Aorta (tissue), 5 donors: Measurements from ENCODE around the gene PRAMEF20. TPM values are rescaled to one million over a fixed set of nuclear protein-coding genes. Genes with fewer than 3 reads are reported as not detected.

Experiments used
- ATAC-seq: fragments of 200-7000 bp; cut with Tn5 transposase; one replicate; pipeline ENCODE4 v1.9.1; 2022; ENCODE audit warnings: moderate library complexity; ENCODE audit not compliant: low FRiP score
- DNase-seq, 2 donors: peaks; one replicate each; pipeline ENCODE4 v3.0.0-alpha.2; 2020
- H3K27ac ChIP-seq, 2 donors: one replicate each; pipeline ENCODE4 v1.5.1; 2013; ENCODE audit warnings: low read length in 2 of 2, mild to moderate bottlenecking in 2 of 2, moderate library complexity in 2 of 2, control low read depth in 1 of 2, inconsistent platforms in 1 of 2, low read depth in 1 of 2
- H3K27me3 ChIP-seq, 2 donors: one replicate each; pipeline ENCODE4 v1.6.1; 2013; ENCODE audit warnings: control low read depth in 1 of 2, low read length in 1 of 2, mild to moderate bottlenecking in 1 of 2, moderate library complexity in 1 of 2; ENCODE audit not compliant: insufficient read depth in 2 of 2, control insufficient read depth in 1 of 2
- H3K36me3 ChIP-seq, 2 donors: one replicate each; pipeline ENCODE4 v1.6.1; 2013; ENCODE audit warnings: control low read depth in 1 of 2, low read length in 1 of 2, mild to moderate bottlenecking in 1 of 2; ENCODE audit not compliant: insufficient read depth in 2 of 2, control insufficient read depth in 1 of 2
- H3K4me1 ChIP-seq, 2 donors: one replicate each; pipeline ENCODE4 v1.6.1; 2013; ENCODE audit warnings: low read length in 2 of 2, control low read depth in 1 of 2, mild to moderate bottlenecking in 1 of 2, moderate library complexity in 1 of 2; ENCODE audit not compliant: insufficient read depth in 2 of 2, control insufficient read depth in 1 of 2
- H3K4me3 ChIP-seq, 2 donors: one replicate each; pipeline ENCODE4 v1.5.1; 2013; ENCODE audit warnings: low read length in 2 of 2, control low read depth in 1 of 2, mild to moderate bottlenecking in 1 of 2
- H3K9me3 ChIP-seq: one replicate; pipeline ENCODE4 v1.6.1; 2013; ENCODE audit warnings: mild to moderate bottlenecking, low read length; ENCODE audit not compliant: control insufficient read depth
- WGBS, 2 donors: extraction: QIAGEN DNeasy Blood & Tissue Kit; methylation state at CpG; one replicate each; pipeline ENCODE4 v1.1.7; 2013; 5-methylcytosine and 5-hydroxymethylcytosine counted together
- intact Hi-C, 2 donors: fragments of 100-400 bp; cut with DNase I; formaldehyde crosslinking; loops; one replicate each; pipeline versions ENCODE4 v1.14.2 to v1.15.0; 2022
- polyA plus RNA-seq, 2 donors: library from polyadenylated mRNA; stranded (reverse); fragments of 200-250 nt; gene quantifications; one replicate each; pipeline ENCODE4 v1.2.3, GENCODE V29; 2013
- total RNA-seq, 2 donors: library from RNA; stranded (reverse); fragmentation: NEBNext Ultra II Directional; extraction: Animal tissue kit (Norgen Biotek cat#: 25700); gene quantifications; one replicate each; pipeline ENCODE4 v1.2.1, GENCODE V29; 2021
- donor health status: healthy with polysubstance abuse.
- donor health status: Bipolar disorder and iron deficiency.
- donor health status: DM: no; HTN: no; CAD: no.
- donor health status: DM: no; HTN: no; CAD: no.
- donor health status: DM: yes; HTN: yes; CAD: no.

PRAMEF20 gene
- total and polyA plus RNA-seq, 4 donors: not detected

DNA sequence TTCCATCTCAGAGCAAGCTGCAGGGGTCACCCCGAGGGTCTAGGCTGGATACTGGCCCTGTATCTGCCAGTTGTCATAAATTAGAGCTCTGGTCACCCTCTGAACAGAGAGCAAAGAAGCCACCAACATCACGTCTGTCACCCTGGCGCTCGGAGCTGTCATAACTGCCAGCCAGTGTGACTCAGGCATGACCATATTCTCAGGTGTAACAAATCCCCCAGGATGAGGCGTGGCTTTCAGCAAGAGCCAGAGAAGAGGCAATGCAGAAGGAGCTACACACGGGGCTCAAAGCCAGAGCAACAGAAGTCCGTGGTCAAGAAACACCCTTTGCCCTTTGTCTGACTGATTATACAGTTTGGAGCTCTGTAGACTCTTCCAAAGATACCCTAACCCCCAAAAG lies 40.0 kb downstream of the PRAMEF20 start:
- WGBS, 2 donors: 73 to 76% methylated on average over 7 of the region's 7 CpGs
- Histone ChIP-seq H3K9me3 (peaks cover 2% of the 10 kb centered on the region), H3K27ac (no peak overlapping the region), H3K4me3 (no peak overlapping the region), H3K4me1 (no peaks in the 10 kb centered on the region), H3K27me3 (no peaks in the 10 kb centered on the region), H3K36me3 (no peaks in the 10 kb centered on the region)
- intact Hi-C loops: no loop called here
- no peak for DNase-seq
- ATAC-seq: no peak

DNA sequence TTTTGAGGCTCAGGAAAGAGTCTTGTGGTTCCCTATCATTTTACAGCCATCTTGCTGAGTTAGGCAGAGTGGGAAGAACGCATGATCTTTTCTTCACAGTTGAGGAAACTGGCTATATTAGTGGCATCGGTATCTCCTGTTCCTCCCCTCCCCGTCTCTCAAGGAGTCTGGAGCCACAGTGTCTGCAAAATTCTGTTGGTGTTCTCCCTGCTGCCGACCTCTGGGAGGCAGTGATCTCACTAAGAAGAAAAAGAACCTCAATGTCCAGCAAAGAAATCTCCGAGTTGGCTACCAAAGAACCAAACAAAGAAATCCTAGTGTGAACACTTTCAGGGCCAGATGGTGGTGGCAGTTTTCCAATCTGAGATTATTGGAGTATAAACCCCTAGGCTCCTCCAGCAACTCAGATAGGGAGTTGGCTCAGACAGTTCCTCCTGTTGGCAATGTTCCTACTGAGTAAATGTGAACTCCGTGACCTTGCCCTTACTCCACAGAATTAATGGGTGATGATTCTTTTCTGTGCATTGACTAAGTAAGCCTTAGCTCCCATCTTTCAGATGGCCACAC lies 41.2 kb downstream of the PRAMEF20 start:
- Histone ChIP-seq H3K27ac (no peak overlapping the region), H3K36me3 (no peaks in the 10 kb centered on the region), H3K9me3 (peaks cover 2% of the 10 kb centered on the region), H3K27me3 (no peaks in the 10 kb centered on the region), H3K4me1 (no peaks in the 10 kb centered on the region), H3K4me3 (no peak overlapping the region)
- DNase-seq (no peak), ATAC-seq (no peak)
- intact Hi-C loops: no loop called here
- 53 to 54% methylated on average over 6 of the region's 6 CpGs for WGBS, 2 donors

DNA sequence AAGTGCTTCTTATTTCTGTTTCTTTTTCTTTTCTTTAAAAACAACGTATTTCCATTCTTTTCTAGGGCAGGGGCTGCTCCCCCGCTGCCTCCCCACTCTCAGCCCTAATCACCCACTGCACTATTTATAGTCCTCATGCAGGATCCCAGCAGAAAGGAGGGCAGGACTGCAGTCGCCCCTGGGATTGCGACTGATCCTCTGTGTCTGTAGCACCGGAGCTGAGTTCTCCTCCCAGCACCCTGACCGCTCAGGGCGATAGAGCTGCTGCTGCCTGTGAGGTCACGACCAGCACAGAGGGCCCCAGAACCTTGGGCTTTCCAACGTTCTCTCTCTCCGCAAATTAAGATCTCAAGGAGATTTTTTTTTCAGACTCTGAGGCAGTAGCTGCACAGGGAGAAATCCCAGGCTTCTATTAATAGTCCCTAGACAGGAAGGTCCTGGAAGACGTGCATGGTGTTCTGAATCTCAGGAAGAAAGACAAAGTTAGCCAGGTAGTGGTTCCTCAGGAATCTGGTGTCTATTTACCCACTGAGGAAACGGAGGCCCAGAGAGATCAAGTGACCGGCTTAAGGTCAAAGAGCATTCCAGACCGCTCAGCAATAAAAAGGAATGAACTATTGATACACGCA lies 46.8 kb downstream of the PRAMEF20 start:
- no peak for ATAC-seq

DNA sequence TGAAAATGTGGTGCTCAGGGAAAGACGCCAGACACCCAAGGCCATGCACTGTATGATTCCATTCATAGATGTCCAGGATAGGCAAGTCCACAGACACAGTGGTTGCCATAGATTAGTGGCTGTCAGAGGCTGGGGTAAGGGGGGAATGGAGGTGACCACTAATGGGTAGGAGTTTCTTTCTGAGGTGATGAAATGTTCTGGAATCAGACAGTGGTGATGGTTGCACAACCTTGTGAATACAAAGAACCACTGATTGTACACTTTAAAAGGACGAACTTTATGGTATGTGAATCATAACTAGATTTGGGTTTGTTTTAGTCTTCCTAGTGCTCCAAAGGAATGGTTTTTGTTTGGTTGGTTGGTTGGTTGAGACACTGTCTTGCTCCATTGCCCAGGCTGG lies 51.7 kb downstream of the PRAMEF20 start:
- 79 to 93% methylated on average over 2 of the region's 2 CpGs for WGBS, 2 donors
- Histone ChIP-seq H3K4me1 (no peaks in the 10 kb centered on the region), H3K36me3 (no peaks in the 10 kb centered on the region), H3K27me3 (no peaks in the 10 kb centered on the region), H3K9me3 (no peaks in the 10 kb centered on the region), H3K4me3 (no peak overlapping the region), H3K27ac (no peak overlapping the region)
- ATAC-seq (no peak), DNase-seq (no peak)
- intact Hi-C loops: no loop called here

More for the DNA sequence above, 46.8 kb downstream of the PRAMEF20 start:
- H3K36me3 ChIP-seq: no peaks in the 10 kb centered on the region
- no peaks in the 10 kb centered on the region for H3K27me3 ChIP-seq
- no peak overlapping the region for H3K27ac ChIP-seq
- no peak for DNase-seq
- no peaks in the 10 kb centered on the region for H3K4me1 ChIP-seq
- no peak overlapping the region for H3K4me3 ChIP-seq
- intact Hi-C loops: no loop called here
- WGBS, 2 donors: 30 to 36% methylated on average over 15 of the region's 15 CpGs
- H3K9me3 ChIP-seq: peaks cover 2% of the 10 kb centered on the region

DNA sequence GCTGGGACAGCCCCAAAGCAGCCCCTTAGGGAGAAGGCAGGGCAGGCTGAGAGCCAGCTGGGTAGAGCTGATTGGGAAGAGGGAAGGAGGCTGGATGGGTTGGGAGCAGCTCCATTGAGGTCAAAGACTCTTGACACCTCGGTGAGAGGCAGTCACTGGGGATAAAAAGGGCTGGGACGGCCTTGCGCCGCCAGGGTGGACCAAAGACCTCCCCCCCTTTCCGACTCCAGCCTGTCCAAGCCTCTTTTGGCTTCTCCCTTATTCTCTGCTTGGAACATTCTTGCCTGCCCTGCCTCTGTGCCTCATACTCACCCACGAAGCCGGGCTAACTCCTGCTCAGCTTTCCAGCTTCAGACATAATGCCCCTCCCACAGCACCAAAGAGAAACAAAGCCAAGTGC lies 52.4 kb downstream of the PRAMEF20 start:
- peak; percentile 11 for ATAC-seq

DNA sequence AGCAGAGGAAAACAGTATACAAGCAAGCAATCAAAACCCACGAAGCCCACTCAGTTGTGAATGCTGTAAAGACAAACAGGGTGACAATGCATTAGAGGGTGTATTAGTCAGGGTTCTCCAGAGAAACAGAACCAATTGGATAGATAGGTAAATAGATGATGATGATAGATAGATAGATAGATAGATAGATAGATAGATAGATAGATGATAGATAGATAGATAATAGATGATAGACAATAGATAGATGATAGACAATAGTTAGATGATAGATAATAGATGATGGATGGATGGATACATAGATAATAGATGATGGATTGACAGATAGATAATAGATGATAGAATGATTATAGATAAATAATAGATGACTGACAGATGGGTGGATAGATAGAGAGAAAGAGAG lies 55.3 kb downstream of the PRAMEF20 start:
- Histone ChIP-seq H3K27me3 (no peaks in the 10 kb centered on the region), H3K4me1 (no peaks in the 10 kb centered on the region), H3K27ac (no peak overlapping the region), H3K9me3 (no peaks in the 10 kb centered on the region), H3K4me3 (no peak overlapping the region), H3K36me3 (no peaks in the 10 kb centered on the region)
- no peak for DNase-seq
- 50 to 59% methylated on average over 1 of the region's 1 CpG for WGBS, 2 donors
- intact Hi-C loops: no loop called here
- ATAC-seq: no peak

More for the DNA sequence above, 52.4 kb downstream of the PRAMEF20 start:
- Histone ChIP-seq H3K4me1 (no peaks in the 10 kb centered on the region), H3K36me3 (no peaks in the 10 kb centered on the region), H3K4me3 (no peak overlapping the region), H3K27me3 (no peaks in the 10 kb centered on the region), H3K27ac (no peak overlapping the region), H3K9me3 (no peaks in the 10 kb centered on the region)
- no peak for DNase-seq
- intact Hi-C loops: no loop called here
- WGBS, 2 donors: 37 to 44% methylated on average over 7 of the region's 7 CpGs

DNA sequence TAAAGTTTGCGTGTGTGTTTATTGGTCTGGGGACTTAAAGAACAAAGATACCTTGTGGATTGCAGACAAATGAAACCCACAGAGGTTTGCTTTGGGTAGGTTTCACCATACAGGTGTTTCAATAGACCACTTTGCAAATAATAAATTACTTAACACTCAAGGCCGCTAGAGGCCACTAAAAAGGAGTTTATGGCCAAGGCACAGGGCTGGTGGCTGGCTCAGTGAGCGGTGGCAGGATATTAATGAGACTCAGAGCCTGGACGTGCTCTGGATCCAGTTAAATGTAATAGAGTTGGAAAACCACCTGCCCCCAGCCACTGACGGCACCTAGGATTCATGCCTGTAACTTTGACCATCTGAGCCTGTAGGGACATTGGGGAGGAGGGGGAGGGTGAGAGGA lies 59.1 kb downstream of the PRAMEF20 start:
- no peak for ATAC-seq
- 20 to 23% methylated on average over 5 of the region's 5 CpGs for WGBS, 2 donors

More for the DNA sequence above, 59.1 kb downstream of the PRAMEF20 start:
- H3K4me1 ChIP-seq: no peaks in the 10 kb centered on the region
- no peaks in the 10 kb centered on the region for H3K9me3 ChIP-seq
- peak in 1 of 2 donors; percentile 1 for DNase-seq
- no peak overlapping the region for H3K27ac ChIP-seq
- intact Hi-C loops: no loop called here
- H3K27me3 ChIP-seq: no peaks in the 10 kb centered on the region
- no peaks in the 10 kb centered on the region for H3K36me3 ChIP-seq
- no peak overlapping the region for H3K4me3 ChIP-seq

Other genes with a start within 250 kb of the PRAMEF20 start
- gene HNRNPCL4, start 244.8 kb upstream of the PRAMEF20 start, total RNA-seq: not detected
- not detected for gene HNRNPCL4, start 244.8 kb upstream of the PRAMEF20 start, polyA plus RNA-seq
- gene PRAMEF9, start 238.6 kb upstream of the PRAMEF20 start, total RNA-seq: not detected
- gene PRAMEF9, start 238.6 kb upstream of the PRAMEF20 start, polyA plus RNA-seq: not detected
- not detected for gene PRAMEF13, start 209.0 kb upstream of the PRAMEF20 start, total RNA-seq
- gene PRAMEF13, start 209.0 kb upstream of the PRAMEF20 start, polyA plus RNA-seq: not detected
- gene PRAMEF18, start 184.3 kb upstream of the PRAMEF20 start, total RNA-seq: not detected
- not detected for gene PRAMEF18, start 184.3 kb upstream of the PRAMEF20 start, polyA plus RNA-seq
- gene PRAMEF5, start 156.3 kb upstream of the PRAMEF20 start, total RNA-seq: not detected
- gene PRAMEF5, start 156.3 kb upstream of the PRAMEF20 start, polyA plus RNA-seq: not detected
- gene PRAMEF8, start 125.3 kb upstream of the PRAMEF20 start, total RNA-seq: not detected
- gene PRAMEF8, start 125.3 kb upstream of the PRAMEF20 start, polyA plus RNA-seq: not detected
- gene PRAMEF33, start 106.9 kb upstream of the PRAMEF20 start, total RNA-seq: not detected
- not detected for gene PRAMEF33, start 106.9 kb upstream of the PRAMEF20 start, polyA plus RNA-seq
- gene PRAMEF15, start 94.9 kb upstream of the PRAMEF20 start, total RNA-seq: not detected
- not detected for gene PRAMEF15, start 94.9 kb upstream of the PRAMEF20 start, polyA plus RNA-seq
- not detected for gene PRAMEF14, start 63.3 kb upstream of the PRAMEF20 start, total RNA-seq
- gene PRAMEF14, start 63.3 kb upstream of the PRAMEF20 start, polyA plus RNA-seq: not detected
- not detected for gene PRAMEF19, start 38.5 kb upstream of the PRAMEF20 start, total RNA-seq
- gene PRAMEF19, start 38.5 kb upstream of the PRAMEF20 start, polyA plus RNA-seq: not detected
- not detected for gene PRAMEF17, start 20.8 kb upstream of the PRAMEF20 start, total RNA-seq
- not detected for gene PRAMEF17, start 20.8 kb upstream of the PRAMEF20 start, polyA plus RNA-seq
- gene LRRC38, start 103.6 kb downstream of the PRAMEF20 start, total RNA-seq: not detected
- not detected for gene LRRC38, start 103.6 kb downstream of the PRAMEF20 start, polyA plus RNA-seq
- gene PDPN, start 173.4 kb downstream of the PRAMEF20 start, total RNA-seq: 10 to 100 TPM; 16.6 to 19.5 TPM
- 10 to 100 TPM in 1 of 2 donors, under 1 TPM in 1; 0.43 to 18.8 TPM for gene PDPN, start 173.4 kb downstream of the PRAMEF20 start, polyA plus RNA-seq